Kidney epithelial cell (primary cell): ENCODE results near the gene TAP1. TPM values are rescaled to one million over a fixed set of nuclear protein-coding genes. Genes with fewer than 3 reads are reported as not detected.

Experiments used
- DNase-seq: peaks from one replicate; pipeline ENCODE4 v3.0.0-alpha.2; 2010; ENCODE audit warnings: low read depth
- H3K27me3 ChIP-seq: 2 replicates; pipeline ENCODE4 v1.6.0; 2011; ENCODE audit warnings: low read length; ENCODE audit not compliant: control insufficient read depth, insufficient read depth
- H3K36me3 ChIP-seq: 2 replicates; pipeline ENCODE4 v1.5.1; 2011; ENCODE audit warnings: low read length; ENCODE audit not compliant: control insufficient read depth, insufficient read depth
- H3K4me3 ChIP-seq: 2 replicates; pipeline ENCODE4 v1.5.1; 2011; ENCODE audit warnings: low read depth, mild to moderate bottlenecking, control low read depth, low read length
- CTCF ChIP-seq: IDR thresholded peaks from 2 replicates; pipeline ENCODE4 v1.5.1; 2011; ENCODE audit warnings: mild to moderate bottlenecking, moderate library complexity, low read length, control low read depth, inconsistent platforms; ENCODE audit not compliant: insufficient read depth, poor library complexity, severe bottlenecking
- total RNA-seq: library from RNA; depleted of rRNA; stranded (reverse); fragments of >200 nt; gene quantifications from 2 replicates; pipeline ENCODE4 v1.2.3, GENCODE V29; 2015

Gene TAP1
- total RNA-seq, 1 donor from 2014 or later = 77.6 TPM

DNA sequence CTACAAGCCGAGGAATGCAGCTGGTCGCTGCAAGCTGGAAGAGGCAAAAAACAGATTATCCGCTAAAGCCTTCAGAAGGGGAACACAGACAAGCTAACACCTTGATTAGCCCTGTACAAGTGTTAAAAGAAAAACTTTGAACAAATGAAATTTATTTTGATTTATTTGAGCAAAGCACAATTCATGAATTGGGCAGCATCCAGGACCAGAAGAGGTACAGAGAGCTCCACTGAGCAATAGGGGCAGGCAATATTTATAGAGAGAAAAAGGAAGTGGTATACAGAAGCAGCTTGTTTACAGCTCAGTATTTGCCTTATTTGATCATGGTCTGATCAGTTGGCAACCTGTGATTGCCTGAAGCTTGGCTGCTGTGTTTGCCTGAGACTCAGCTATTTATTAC, 54.3 kb downstream of the TAP1 start:
- H3K36me3 ChIP-seq = no peaks in the 10 kb centered on the region
- DNase-seq = no peak
- H3K27me3 ChIP-seq = peaks cover 11% of the 10 kb centered on the region
- no peak overlapping the region for H3K4me3 ChIP-seq
- no peak for TF ChIP-seq CTCF

GRCh38 chr6:32796848-32797776, 56.4 kb downstream of the TAP1 start:
- TF ChIP-seq CTCF = peak; percentile 71
- Histone ChIP-seq H3K36me3 (no peaks in the 10 kb centered on the region), H3K4me3 (peak overlapping the region; percentile 8), H3K27me3 (peaks cover 13% of the 10 kb centered on the region)
- no peak for DNase-seq

Other genes with a start within 250 kb of the TAP1 start
- gene HLA-DQA1, start 216.3 kb downstream of the TAP1 start, total RNA-seq = 0.21 TPM in 2 replicates
- 24.5 and 28.2 TPM in 2 replicates for gene HLA-DQB1, start 187.0 kb downstream of the TAP1 start, total RNA-seq
- gene HLA-DQA2, start 112.3 kb downstream of the TAP1 start, total RNA-seq = not detected in 2 replicates
- gene HLA-DQB2, start 90.2 kb downstream of the TAP1 start, total RNA-seq = not detected in 2 replicates
- gene HLA-DOB, start 36.7 kb downstream of the TAP1 start, total RNA-seq = not detected in 2 replicates
- gene TAP2, start 15.0 kb downstream of the TAP1 start, total RNA-seq = 22.5 and 22.7 TPM in 2 replicates
- 62.8 and 84.1 TPM in 2 replicates for gene PSMB8, start 9.7 kb downstream of the TAP1 start, total RNA-seq
- 23.0 and 24.6 TPM in 2 replicates for gene PSMB9, start 488 bp upstream of the TAP1 start, total RNA-seq
- 1.0 and 2.3 TPM in 2 replicates for gene HLA-DMB, start 87.3 kb upstream of the TAP1 start, total RNA-seq
- 1.6 and 4.7 TPM in 2 replicates for gene HLA-DMA, start 99.4 kb upstream of the TAP1 start, total RNA-seq
- 191 and 206 TPM in 2 replicates for gene BRD2, start 114.9 kb upstream of the TAP1 start, total RNA-seq
- 0.71 and 1.6 TPM in 2 replicates for gene HLA-DOA, start 155.9 kb upstream of the TAP1 start, total RNA-seq
- gene HLA-DPA1, start 219.9 kb upstream of the TAP1 start, total RNA-seq = 0.29 and 0.48 TPM in 2 replicates
- 5.5 and 7.6 TPM in 2 replicates for gene HLA-DPB1, start 222.3 kb upstream of the TAP1 start, total RNA-seq